LNCAP (cell line): ENCODE measurements around the gene KANK3.

ENCODE experiments used
- TF ChIP-seq, protein P1 (sequence below): fragments of 450-650 bp; IDR thresholded peaks from 2 replicates; pipeline ENCODE4 v1.5.1; 2017; ENCODE audit warnings: mild to moderate bottlenecking

Gene KANK3

DNA sequence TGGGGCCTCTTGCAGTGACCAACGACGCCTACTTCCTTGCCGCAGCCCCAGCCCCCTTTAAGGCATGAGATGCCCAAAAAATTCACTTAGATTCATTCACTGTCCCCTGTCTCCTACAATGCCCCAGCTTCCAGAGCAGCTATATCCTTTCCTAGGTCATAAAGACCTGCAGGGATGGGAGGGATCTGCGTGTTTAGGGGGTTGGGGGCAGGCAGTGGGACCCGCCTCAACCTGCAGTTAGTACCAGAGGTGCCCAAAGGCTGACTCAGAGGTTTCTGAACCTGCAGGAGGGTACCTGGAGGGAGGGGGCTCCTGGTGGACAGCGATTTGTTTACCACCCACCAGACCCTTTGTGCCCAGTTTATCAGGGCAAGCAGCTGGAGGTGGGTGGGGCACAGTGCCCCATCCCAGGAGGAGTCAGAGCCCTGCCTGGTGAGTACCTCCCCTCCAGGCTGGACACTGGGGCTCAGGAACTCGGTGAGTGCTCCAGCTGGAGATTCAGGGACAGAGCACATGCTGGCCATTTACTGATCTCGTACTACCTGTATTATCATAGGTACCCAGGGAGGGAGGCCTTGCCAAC, 11.7 kb downstream of the KANK3 start:
- TF ChIP-seq, protein P1, sequence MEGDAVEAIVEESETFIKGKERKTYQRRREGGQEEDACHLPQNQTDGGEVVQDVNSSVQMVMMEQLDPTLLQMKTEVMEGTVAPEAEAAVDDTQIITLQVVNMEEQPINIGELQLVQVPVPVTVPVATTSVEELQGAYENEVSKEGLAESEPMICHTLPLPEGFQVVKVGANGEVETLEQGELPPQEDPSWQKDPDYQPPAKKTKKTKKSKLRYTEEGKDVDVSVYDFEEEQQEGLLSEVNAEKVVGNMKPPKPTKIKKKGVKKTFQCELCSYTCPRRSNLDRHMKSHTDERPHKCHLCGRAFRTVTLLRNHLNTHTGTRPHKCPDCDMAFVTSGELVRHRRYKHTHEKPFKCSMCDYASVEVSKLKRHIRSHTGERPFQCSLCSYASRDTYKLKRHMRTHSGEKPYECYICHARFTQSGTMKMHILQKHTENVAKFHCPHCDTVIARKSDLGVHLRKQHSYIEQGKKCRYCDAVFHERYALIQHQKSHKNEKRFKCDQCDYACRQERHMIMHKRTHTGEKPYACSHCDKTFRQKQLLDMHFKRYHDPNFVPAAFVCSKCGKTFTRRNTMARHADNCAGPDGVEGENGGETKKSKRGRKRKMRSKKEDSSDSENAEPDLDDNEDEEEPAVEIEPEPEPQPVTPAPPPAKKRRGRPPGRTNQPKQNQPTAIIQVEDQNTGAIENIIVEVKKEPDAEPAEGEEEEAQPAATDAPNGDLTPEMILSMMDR = no peak

DNA sequence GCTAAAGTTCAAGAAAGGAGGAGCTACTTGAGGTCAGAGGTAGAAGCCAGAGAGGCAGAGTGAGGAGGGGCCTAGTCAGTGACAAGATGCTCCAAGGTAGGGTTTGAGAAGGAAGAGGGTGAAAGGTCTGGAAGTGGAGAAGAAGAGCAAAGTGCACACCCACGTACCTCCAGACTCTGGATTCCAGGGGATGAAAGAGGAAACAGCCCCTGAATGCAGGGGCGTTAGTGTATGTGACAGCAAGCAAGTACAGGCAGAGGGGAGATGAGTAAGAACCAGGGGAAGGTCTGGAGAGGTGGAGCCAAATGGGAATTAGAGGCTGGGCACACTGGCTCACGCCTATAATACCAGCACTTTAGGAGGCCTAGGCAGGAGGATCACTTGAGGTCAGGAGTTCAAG, 13.1 kb downstream of the KANK3 start:
- TF ChIP-seq, protein P1 = no peak

DNA sequence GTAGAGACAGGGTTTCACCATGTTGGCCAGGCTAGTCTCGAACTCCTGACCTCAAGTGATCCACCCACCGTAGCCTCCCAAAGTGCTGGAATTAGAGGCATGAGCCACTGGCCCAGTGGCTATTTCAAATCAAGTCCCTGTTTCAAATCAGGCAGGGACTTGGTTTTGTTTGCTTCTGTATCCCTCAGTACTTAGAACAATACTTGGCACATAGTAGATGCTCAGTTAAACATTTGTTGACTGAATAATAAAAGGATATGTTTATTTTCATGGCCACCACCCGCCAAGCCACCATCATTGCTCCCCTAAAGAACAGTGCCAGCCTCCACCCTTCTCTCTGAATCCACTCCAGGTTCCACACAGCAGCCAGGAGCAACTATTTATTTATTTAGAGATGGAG, 17.6 kb downstream of the KANK3 start:
- TF ChIP-seq, protein P1 = no peak

DNA sequence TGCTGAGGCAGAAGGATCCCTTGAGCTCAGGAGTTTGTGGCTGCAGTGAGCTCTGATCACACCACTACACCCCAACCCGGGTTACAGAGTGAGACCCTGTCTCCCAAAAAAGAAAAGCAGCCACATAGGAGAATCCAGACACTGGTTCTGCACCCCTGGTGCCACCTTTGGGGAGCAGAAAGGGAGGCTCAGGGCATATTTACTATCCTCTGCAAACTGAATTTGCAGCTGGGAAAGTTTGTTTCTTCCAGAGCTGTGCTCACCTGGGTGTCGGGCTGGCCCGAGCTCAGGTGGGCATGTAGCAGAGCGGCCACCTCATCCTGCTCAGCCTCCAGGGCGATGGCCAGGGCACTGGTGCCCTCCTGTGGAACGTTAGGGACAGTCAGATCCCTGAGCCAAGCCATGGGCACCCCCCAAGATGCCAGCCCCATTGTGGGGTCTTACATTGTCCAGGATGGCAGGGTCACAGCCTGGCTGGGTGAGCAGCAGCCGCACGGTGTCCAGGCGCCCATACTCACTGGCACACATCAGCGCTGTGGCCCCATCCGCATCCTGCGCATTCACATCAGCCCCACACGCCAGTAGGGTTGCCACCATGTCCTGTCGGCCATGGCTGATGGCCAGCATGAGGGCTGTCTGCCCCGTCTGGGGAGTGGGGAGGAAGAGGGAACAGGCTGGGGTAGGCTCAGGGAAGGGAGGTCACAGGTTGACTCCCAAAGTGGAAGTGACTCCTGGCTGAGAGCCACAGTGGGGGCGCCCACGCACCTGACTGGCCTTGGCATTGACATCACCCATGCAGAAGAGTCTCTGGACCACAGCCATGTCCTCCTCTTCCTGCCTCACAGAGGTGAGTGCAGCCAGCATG, 18.6 kb downstream of the KANK3 start:
- TF ChIP-seq, protein P1 = no peak

DNA sequence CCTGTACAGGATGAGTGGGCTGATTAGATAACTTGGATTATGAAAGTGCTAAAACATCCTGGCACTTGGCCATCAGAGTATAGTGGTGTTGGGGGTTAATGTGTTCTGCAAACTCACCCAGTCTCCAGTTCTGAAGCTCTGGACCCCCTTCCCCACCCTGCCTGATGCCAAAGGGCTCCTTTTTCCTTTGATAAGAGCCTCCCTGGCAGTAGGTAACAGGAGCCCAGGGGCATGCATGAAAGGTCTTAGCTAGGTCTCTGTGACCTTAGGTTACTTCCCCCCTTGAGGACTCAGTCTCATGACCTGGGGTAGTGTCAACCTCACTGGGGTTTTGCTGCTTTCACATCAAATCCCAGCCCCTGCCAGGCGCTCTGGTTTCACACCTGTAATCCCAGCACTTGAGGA, 19.3 kb downstream of the KANK3 start:
- TF ChIP-seq, protein P1 = no peak

DNA sequence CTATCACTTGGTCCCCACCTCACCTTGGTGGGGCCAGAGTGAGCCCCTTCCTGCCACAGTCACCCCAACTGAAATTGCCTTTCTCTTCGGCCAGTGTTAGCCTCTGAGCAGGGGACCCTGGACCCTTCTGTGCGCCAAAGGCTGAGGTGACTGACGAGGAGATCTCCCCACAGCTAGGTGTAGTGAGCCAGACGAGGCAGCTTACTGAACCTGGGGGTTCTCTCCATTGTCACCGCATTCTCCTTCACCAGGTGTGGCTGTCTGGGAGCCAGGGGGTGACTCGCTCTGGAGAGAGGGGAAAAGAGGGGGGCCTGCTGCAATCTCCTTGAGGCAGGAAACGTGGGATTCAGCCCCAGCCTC, 20.4 kb downstream of the KANK3 start:
- TF ChIP-seq, protein P1 = no peak

DNA sequence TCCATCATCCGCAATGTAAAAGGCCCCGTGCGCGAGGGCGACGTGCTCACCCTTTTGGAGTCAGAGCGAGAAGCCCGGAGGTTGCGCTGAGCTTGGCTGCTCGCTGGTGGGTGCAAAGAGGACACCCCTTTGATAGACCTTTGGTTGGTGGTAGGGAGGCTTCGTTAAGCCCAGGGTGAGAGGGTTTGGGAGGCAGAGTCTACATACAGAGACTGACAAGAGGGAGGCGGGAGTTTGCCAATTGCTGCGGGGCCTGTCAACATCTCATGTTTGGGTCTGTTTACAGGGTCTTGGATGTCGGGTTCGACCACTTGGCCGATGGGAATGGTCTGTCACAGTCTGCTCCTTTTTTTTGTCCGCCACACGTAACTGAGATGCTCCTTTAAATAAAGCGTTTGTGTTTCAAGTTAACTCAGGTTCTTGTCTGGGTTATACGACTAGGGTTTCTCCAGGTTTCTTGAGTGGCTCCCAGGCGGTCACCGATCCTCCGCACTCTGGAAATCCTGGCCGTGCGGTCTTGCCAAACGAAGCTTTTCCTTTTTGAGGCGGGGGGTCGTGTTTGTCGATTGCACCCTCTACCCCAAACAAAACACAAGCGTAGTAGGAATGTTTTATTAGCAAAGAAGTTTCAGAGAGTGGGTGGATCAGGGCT, 20.9 kb downstream of the KANK3 start:
- TF ChIP-seq, protein P1 = no peak
